Right kidney (tissue), 1 donor: ENCODE results near the gene DOK7.

Source experiments
- DNase-seq: peaks from one replicate; pipeline ENCODE4 v3.0.0-alpha.2; 2016

The DOK7 gene

GRCh38 chr4:3487861-3488260 is 24.8 kb downstream of the DOK7 start:
- no peak for DNase-seq

- no peak for DNase-seq
Measured at GRCh38 chr4:3488820-3489219, 25.7 kb downstream of the DOK7 start.

GRCh38 chr4:3489451-3489962 is 26.4 kb downstream of the DOK7 start:
- DNase-seq, result no peak

GRCh38 chr4:3491681-3492405 is 28.7 kb downstream of the DOK7 start:
- no peak for DNase-seq

GRCh38 chr4:3492741-3493719 is 29.9 kb downstream of the DOK7 start:
- no peak for DNase-seq

GRCh38 chr4:3493720-3494461 is 30.8 kb downstream of the DOK7 start:
- no peak for DNase-seq

- DNase-seq, result no peak
Measured at GRCh38 chr4:3494462-3494871, 31.4 kb downstream of the DOK7 start.

GRCh38 chr4:3495204-3495975 is 32.3 kb downstream of the DOK7 start:
- DNase-seq, result no peak

GRCh38 chr4:3496021-3496420 is 32.9 kb downstream of the DOK7 start:
- no peak for DNase-seq

GRCh38 chr4:3497095-3497494 is 34.0 kb downstream of the DOK7 start:
- DNase-seq, result no peak

GRCh38 chr4:3497523-3498389 is 34.6 kb downstream of the DOK7 start:
- no peak for DNase-seq

- no peak for DNase-seq
Measured at GRCh38 chr4:3498407-3498806, 35.3 kb downstream of the DOK7 start.

- no peak for DNase-seq
Measured at GRCh38 chr4:3498901-3499510, 35.9 kb downstream of the DOK7 start.

- DNase-seq, result no peak
Measured at GRCh38 chr4:3499710-3500109, 36.6 kb downstream of the DOK7 start.

GRCh38 chr4:3500111-3500510 is 37.0 kb downstream of the DOK7 start:
- no peak for DNase-seq

- no peak for DNase-seq
Measured at GRCh38 chr4:3500634-3501101, 37.6 kb downstream of the DOK7 start.

GRCh38 chr4:3501126-3501824 is 38.2 kb downstream of the DOK7 start:
- no peak for DNase-seq

GRCh38 chr4:3501825-3502425 is 38.8 kb downstream of the DOK7 start:
- DNase-seq, result no peak
